ENCODE data around the gene KAZN.

KAZN gene

GRCh38 chr1:14773396-14774025 is 175.0 kb downstream of the KAZN start:
- TF ChIP-seq CTCF (IDR thresholded peaks at IDR 0.05; ENCODE audit: low read depth, low read length) = no peak
- H3K4me3 ChIP-seq (ENCODE audit: low read depth, low read length) = no peak overlapping the region

DNA sequence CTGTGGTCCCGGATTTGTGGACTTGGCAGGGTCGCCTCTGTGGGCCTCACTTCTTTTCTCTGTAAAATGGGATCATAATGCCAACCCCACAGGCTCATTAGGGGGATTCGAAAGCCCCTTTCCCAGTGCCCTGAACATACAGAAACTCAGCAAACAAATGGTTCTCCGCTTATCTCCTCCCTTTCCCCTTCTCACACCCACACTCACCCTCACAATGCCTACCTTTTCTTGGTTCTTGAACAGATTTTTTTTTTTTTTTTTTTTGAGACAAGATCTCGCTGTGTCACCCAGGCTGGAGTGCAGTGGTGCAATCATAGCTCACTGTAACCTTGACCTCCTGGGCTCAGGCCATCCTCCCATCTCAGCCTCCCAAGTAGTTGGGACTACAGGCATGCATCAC is 175.7 kb downstream of the KAZN start:
- TF ChIP-seq CTCF (IDR thresholded peaks at IDR 0.05; ENCODE audit: low read depth, low read length) = no peak
- no peak overlapping the region for H3K4me3 ChIP-seq (ENCODE audit: low read depth, low read length)

DNA sequence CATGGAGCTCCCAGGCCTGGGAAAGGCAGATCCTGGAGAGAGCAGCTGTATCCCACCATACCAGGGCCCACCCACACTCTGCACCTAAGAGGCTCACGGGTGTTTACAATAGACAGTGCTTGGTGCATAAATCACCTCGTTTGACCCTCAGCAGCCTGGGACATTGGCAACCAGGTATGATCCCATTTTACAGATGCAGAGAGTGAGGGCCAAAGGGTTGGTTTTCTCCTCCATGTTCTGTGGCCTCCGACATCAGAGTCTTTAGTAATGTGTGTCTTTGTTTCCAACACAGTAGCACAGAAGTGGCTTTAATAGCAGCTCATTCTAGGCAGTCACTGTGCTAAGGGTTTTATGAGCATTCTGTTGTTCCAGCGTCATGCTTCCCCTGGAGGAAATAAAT is 176.5 kb downstream of the KAZN start:
- H3K4me3 ChIP-seq (ENCODE audit: low read depth, low read length) = no peak overlapping the region
- TF ChIP-seq CTCF (IDR thresholded peaks at IDR 0.05; ENCODE audit: low read depth, low read length) = no peak

- no peak for TF ChIP-seq CTCF (IDR thresholded peaks at IDR 0.05; ENCODE audit: low read depth, low read length)
Measured at GRCh38 chr1:14775434-14775833, 176.9 kb downstream of the KAZN start.

GRCh38 chr1:14777516-14778506 is 179.3 kb downstream of the KAZN start:
- no peak overlapping the region for H3K4me3 ChIP-seq (ENCODE audit: low read depth, low read length)
- TF ChIP-seq CTCF (IDR thresholded peaks at IDR 0.05; ENCODE audit: low read depth, low read length) = no peak

More at GRCh38 chr1:14775434-14775833, 176.9 kb downstream of the KAZN start:
- no peak overlapping the region for H3K4me3 ChIP-seq (ENCODE audit: low read depth, low read length)

- no peak for TF ChIP-seq CTCF (IDR thresholded peaks at IDR 0.05; ENCODE audit: low read depth, low read length)
Measured at GRCh38 chr1:14778541-14778897, 180.0 kb downstream of the KAZN start.

More at GRCh38 chr1:14778541-14778897, 180.0 kb downstream of the KAZN start:
- no peak overlapping the region for H3K4me3 ChIP-seq (ENCODE audit: low read depth, low read length)
